HT1080 (cell line): ENCODE measurements around the gene CACNG1. TPM values are rescaled to one million over a fixed set of nuclear protein-coding genes. Genes with fewer than 3 reads are reported as not detected.
"Not testable (repeated sequence)": the region's sequence is repeated elsewhere in the genome, so short reads cannot be mapped to it uniquely, and the experiment has no call there.

Experiments
- DNase-seq: peaks from one replicate; pipeline ENCODE4 v3.0.0-alpha.2; 2015; ENCODE audit warnings: low read depth
- total RNA-seq: library from RNA; depleted of rRNA; stranded (reverse); fragments of >200 nt; shearing (Covaris generic); gene quantifications from 2 replicates; pipeline ENCODE4 v1.2.3, GENCODE V29; 2014; rRNA removed

Gene CACNG1
- total RNA-seq, 1 experiment from 2014 or later = 0.06 TPM

GRCh38 chr17:67078292-67078691 lies 33.9 kb downstream of the CACNG1 start:
- no peak for DNase-seq

GRCh38 chr17:67079491-67079890 lies 35.1 kb downstream of the CACNG1 start:
- DNase-seq = no peak

GRCh38 chr17:67080804-67081203 lies 36.5 kb downstream of the CACNG1 start:
- DNase-seq = no peak

DNA sequence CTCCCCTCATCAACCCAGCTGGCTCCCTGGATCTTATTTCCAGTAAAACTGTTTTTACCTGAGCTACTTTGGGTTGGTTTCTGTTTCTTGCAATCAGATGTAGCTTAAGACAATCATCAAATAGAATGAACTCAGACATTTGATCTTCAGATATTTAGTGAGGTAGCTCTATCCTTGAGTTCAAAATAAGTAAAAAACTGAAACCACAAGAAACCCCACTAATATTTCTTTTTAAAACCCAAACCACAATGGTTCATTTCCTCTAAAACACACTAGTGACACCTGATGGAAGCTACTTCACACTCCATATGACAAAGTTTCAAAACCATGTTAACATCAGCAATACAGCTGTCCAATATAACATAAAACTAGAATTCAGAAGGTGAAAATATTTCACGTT lies 37.8 kb downstream of the CACNG1 start:
- DNase-seq = no peak

DNA sequence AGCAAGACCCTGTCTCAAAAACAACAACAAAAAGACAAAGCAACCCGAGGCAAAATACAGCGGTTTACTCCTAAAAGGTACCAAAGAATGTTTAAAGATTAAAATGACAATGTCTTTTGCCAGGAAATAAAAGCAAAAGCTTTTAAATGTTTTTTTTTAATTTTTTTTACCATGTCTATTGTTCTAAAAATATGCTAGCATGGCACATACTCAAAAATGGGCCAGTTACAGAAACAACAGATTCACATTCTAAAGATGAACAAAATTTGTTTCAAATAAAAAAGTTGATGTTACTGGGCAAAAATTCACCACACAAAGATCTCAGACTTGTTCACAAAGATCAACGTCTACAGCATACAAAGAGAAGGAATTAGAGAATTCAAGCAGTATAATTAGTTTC lies 41.1 kb downstream of the CACNG1 start:
- DNase-seq = no peak

- no peak for DNase-seq
Measured at GRCh38 chr17:67088639-67089038, 44.3 kb downstream of the CACNG1 start.

DNA sequence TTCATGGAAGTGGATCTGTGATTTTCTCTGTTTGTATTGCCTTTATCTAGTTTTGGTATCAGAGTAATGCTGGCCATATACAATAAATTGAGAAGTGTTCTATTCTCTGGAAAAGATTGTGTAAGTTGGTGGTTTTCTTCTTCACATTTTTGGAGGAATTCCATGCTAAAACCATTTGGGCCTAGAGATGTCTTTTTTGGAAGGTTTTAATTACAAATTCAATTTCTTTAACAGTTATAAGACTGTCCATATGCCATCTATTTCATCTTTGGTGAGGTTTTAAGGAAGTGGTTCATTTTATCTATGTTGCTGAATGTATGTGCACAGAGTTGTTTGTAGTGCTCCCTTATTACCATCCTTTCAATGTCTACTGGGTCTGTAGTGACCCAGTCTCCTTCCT lies 46.0 kb downstream of the CACNG1 start:
- no peak for DNase-seq

DNA sequence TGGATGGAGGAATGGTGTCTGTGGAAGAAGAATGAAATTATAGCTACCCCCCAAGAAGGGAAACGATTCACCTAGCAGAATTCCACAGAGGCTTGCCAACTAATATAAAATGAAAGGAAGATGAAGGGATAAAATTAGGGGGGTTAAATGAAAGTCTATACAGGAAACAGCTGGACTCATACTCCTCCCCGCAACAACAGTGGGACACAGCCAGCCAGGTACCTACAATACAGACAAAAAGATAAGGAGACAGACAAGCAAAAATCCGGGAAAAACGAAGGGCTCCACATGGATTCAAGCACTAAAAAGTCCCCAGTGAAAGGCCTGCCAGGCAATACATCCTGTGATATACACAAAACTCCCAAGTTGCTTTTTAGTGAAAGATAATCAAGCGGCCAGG lies 47.9 kb downstream of the CACNG1 start:
- DNase-seq = no peak

- not testable (repeated sequence) for DNase-seq
Measured at GRCh38 chr17:67092710-67093109, 48.4 kb downstream of the CACNG1 start.

DNA sequence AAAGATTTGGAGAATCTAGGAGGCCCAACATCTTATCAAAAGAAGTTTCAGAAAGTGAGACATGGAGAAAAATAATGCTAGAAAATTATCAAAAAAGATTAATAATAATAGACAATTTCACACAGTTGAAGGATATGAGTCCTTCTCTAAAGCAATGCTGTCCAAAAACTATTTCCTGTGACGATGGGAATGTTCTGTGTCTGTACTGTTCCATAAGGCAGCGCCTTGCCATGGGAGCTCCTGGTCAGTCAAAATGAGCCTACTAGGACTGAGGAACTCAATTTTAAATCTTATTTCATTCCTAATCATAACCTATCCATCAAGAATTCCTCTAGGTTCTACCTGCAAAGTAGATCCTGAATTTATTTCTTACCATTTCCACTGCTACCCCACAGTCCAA lies 49.0 kb downstream of the CACNG1 start:
- no peak for DNase-seq

DNA sequence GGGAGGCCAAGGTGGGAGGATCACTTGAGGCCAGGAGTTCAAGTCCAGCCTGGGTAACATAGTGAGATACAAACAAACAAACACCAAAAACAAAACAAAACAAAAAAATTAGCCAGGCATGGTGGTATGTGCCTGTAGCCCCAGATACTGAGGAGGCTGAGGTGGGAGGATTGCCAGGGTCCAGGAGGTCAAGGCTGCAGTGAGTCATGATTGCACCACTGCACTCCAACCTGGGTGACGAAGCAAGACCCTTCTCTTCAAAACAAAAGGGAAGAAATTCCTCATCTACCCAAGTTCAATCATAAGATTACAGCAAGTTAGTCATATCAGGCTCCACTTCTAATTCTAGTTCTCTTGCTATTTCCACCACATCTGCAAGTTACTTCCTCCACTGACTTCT lies 50.9 kb downstream of the CACNG1 start:
- peak; percentile 83 for DNase-seq

DNA sequence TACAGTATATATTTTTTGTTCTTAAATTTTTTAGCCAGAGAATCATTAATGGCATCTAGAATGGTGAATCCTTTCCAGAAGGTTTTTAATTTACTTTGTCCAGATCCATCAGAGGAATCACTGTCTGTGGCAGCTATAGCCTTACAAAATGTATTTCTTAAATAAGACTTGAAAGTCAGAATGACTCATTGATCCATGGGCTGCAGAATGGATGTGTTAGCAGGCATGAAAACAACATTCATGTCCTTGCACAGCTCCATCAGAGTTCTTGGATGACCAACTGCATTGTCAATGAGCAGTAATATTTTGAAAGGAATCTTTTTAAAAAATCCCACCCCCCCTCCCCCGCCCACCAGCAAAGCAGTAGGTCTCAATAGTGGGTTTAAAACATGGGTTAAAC lies 51.4 kb downstream of the CACNG1 start:
- peak; percentile 32 for DNase-seq

DNA sequence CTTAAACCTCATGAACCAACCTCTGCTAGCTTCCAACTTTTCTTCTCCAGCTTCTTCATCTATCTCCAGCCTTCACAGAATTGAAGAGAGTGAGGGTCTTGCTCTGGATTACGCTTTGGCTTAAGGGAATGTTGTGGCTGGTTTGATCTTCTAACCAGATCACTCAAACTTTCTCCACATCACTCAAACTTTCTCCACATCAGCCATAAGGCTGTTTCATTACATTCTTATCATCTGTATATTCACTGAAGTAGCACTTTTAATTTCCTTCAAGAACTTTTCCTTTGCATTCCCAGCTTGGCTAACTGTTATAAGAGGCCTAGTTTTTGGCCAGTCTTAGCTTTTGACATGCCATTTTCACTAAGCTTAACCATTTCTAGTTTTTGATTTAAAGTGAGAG lies 52.3 kb downstream of the CACNG1 start:
- DNase-seq = no peak

GRCh38 chr17:67098006-67098405 lies 53.7 kb downstream of the CACNG1 start:
- DNase-seq = no peak

DNA sequence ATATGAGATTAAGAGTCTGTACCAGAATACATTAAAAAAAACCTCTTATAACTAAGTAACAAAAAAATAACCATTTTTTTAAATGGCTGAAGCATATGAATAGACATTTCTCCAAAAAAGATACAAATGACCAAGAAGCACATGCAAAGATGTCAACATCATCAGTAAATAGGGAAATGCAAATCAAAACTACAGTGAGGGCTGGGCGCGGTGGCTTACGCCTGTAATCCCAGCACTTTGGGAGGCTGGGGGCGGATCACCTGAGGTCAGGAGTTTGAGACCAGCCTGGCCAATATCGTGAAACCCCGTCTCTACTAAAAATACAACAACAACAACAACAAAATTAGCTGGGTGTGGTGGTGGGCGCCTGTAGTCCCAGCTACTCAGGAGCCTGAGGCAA lies 60.3 kb downstream of the CACNG1 start:
- DNase-seq = not testable (repeated sequence)

GRCh38 chr17:67105213-67105612 lies 60.9 kb downstream of the CACNG1 start:
- no peak for DNase-seq

Other genes with a start within 250 kb of the CACNG1 start
- gene CACNG5, start 209.4 kb upstream of the CACNG1 start, total RNA-seq = not detected in 2 replicates
- not detected in 2 replicates for gene CACNG4, start 79.8 kb upstream of the CACNG1 start, total RNA-seq
- gene HELZ, start 200.6 kb downstream of the CACNG1 start, total RNA-seq = 15.1 and 16.5 TPM in 2 replicates